Gastroesophageal sphincter (tissue), 3 donors: ENCODE data around the gene OVCH1.

Source experiments
- EP300 ChIP-seq: sonication (generic); formaldehyde crosslinking; IDR thresholded peaks from one replicate; pipeline ENCODE4 v1.6.1; 2017; ENCODE audit warnings: antibody characterized with exemption, mild to moderate bottlenecking
- POLR2A ChIP-seq, 2 donors: fragments of 450-650 bp; IDR thresholded peaks; one replicate each; pipeline ENCODE4 v1.6.1; 2017; ENCODE audit warnings: antibody characterized with exemption in 2 of 2, mild to moderate bottlenecking in 2 of 2, moderate library complexity in 1 of 2
- POLR2AphosphoS5 ChIP-seq: sonication (generic); formaldehyde crosslinking; IDR thresholded peaks from one replicate; pipeline ENCODE4 v1.6.1; 2017; ENCODE audit warnings: antibody characterized with exemption
- TF ChIP-seq, protein P1 (sequence below), 4 experiments: fragments of 200-600 bp in 2 of 4; fragments of 450-650 bp in 2 of 4; sonication (generic) in 1 of 4; IDR thresholded peaks; one replicate each; pipeline ENCODE4 v1.5.1; 2017 to 2019; ENCODE audit warnings: antibody characterized with exemption in 4 of 4, mild to moderate bottlenecking in 2 of 4, moderate library complexity in 2 of 4

GRCh38 chr12:29519585-29520182 lies 22.2 kb upstream of the OVCH1 start:
- no peak for TF ChIP-seq POLR2AphosphoS5
- TF ChIP-seq, protein P1, sequence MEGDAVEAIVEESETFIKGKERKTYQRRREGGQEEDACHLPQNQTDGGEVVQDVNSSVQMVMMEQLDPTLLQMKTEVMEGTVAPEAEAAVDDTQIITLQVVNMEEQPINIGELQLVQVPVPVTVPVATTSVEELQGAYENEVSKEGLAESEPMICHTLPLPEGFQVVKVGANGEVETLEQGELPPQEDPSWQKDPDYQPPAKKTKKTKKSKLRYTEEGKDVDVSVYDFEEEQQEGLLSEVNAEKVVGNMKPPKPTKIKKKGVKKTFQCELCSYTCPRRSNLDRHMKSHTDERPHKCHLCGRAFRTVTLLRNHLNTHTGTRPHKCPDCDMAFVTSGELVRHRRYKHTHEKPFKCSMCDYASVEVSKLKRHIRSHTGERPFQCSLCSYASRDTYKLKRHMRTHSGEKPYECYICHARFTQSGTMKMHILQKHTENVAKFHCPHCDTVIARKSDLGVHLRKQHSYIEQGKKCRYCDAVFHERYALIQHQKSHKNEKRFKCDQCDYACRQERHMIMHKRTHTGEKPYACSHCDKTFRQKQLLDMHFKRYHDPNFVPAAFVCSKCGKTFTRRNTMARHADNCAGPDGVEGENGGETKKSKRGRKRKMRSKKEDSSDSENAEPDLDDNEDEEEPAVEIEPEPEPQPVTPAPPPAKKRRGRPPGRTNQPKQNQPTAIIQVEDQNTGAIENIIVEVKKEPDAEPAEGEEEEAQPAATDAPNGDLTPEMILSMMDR (IDR thresholded peaks at IDR 0.05), result peak; percentile 31 to 58 (median 54)
- TF ChIP-seq POLR2A (IDR thresholded peaks at IDR 0.05), result no peak
- TF ChIP-seq EP300, result no peak
